NCI-H2171 (cell line): Measurements from ENCODE around the gene KDM4C.
"Not testable (repeated sequence)": the region's sequence is repeated elsewhere in the genome, so short reads cannot be mapped to it uniquely, and the experiment has no call there.

Experiments used
- DNase-seq: peaks from one replicate; lab custom pipeline; 2025; lab: John Stamatoyannopoulos, UW

KDM4C gene

DNA sequence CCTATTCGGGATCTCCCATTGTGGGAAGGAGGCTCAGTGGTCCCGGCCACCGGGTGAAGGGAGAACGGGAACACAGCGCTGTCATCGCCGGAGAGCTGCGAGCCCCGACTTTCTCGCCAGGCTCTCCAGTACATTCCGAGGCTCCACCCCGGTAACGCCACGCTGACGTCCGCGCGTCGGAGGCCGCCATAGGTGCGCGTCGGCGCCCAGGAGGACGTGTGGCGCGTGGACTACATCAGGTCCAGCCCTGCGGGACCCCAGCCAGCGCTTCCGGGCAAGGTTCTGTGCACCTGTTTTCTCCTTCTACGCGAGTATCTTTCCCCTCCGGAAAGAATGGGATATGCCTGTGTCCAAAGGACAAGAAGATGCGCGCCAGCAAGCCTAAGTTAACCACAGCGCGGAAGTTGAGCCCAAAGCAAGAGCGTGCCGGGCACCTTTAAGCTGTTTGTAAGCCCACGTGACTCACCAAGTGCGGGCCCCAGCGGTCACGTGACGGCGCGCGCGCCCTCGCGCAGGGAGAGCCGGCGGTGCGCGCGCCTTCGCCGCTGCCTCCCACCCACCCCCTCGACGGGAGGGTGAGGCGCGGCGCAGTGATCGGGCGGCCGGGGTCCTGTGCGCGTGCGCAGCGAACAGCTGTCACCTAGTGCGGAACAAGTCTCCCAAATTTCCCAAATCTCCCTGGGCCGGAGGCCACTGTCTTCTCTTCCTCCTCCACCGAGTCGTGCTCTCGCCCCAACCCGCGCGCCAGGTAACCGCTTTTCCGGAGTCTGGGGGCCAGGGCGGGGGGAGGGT, at the start of gene KDM4C:
TSS of gene KDM4C (plus strand) at position 518 of the 792 bp plus-strand sequence. CDS start 35,016 bp downstream, outside the sequence.
- peak; percentile 78 for DNase-seq

DNA sequence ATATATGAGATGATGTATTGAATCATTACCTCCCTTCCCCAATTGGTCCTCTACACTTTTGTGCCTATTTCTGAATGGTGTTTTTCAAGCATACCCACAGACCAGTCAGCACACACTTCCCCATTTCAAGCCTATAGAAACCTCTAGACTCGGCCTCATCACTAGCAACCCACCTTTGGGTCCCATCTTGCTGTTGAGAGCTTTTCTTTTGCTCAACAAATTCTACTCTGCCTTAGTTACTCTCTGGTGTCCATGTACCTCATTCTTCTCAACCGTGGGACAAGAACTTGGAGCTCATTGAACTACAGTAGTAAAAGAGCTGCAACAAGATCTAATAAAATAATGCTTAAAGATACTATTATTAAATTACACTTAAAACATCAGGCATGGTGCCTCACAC, 49.0 kb upstream of the KDM4C start:
- DNase-seq, result no peak

DNA sequence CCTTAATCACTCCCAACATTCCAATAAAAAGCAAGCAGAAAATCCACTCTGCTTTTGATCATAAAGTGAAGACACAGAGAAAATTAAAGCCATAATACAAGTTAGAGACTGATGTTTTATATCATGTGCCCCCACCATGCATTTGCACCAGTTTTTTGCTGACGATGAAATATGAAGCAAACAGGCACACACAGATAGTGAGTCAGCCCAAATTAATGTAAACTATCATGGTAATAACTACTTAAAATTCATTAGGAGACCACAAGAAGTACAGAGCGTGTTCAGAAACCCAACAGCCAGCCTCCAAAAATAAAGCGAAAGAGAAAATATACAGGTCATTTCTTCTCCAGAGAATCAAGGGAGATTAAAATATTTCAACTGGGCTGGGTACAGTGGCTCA, 46.4 kb upstream of the KDM4C start:
- no peak for DNase-seq

DNA sequence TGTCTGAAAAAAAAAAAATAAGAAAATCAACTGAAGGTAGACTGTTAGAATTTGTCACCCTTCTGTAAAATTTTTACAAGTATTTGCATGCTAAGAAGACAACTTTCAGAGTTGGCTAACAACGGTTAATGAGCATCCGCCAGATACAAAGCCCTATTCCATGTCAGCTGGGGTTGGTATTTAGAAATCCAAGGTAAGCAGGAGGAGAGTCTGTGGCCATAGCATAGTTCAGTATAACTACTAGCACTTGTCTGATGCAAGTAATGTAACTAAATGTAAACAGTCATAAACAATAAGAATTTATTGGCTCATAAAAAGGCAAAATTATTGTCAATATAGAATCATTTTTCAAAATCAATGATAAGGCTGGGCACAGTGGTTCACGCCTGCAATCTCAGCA, 45.7 kb upstream of the KDM4C start:
- no peak for DNase-seq

DNA sequence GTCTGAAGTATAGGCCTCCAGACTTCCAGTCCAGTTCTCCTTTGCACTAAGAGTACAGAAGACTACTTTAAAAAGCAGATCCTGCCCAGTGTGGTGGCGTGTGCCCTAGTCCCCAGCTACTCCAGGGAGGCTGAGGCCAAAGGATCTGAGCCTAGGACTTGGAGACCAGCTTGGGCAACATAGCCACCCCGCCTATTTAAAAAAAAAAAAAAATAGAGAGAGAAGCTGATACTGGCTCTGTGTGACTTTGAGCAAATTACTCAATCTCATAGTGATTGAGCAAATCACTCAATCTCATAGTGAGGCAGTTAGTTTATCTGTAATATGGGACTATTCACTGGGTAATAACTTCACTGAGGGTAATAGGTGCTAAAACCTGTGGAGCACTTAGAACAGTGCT, 43.6 kb upstream of the KDM4C start:
- DNase-seq, result no peak

DNA sequence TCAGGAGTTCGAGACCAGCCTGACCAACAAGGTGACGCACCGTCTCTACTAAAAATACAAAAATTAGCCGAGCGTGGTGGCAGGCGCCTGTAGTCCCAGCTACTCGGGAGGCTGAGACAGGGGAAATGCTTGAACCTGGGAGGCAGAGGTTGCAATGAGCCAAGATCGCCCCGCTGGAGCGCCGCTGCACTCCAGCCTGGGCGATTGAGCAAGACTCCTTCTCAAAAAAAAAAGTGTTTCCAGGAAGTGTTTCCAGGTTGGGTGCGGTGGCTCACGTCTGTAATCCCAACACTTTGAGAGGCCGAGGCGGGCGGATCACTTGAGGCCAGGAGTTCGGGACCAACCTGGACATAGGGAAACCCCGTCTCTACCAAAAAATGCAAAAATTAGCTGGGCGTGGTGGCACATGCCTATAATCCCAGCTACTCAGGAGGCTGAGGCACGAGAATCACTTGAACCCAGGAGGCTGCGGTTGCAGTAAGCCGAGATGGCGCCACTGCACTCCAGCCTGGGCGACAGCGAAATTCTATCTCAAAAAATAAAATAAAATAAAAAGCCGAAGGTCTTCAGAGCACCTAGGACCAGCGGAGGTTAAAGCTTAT, 42.5 kb upstream of the KDM4C start:
- DNase-seq, result not testable (repeated sequence)

DNA sequence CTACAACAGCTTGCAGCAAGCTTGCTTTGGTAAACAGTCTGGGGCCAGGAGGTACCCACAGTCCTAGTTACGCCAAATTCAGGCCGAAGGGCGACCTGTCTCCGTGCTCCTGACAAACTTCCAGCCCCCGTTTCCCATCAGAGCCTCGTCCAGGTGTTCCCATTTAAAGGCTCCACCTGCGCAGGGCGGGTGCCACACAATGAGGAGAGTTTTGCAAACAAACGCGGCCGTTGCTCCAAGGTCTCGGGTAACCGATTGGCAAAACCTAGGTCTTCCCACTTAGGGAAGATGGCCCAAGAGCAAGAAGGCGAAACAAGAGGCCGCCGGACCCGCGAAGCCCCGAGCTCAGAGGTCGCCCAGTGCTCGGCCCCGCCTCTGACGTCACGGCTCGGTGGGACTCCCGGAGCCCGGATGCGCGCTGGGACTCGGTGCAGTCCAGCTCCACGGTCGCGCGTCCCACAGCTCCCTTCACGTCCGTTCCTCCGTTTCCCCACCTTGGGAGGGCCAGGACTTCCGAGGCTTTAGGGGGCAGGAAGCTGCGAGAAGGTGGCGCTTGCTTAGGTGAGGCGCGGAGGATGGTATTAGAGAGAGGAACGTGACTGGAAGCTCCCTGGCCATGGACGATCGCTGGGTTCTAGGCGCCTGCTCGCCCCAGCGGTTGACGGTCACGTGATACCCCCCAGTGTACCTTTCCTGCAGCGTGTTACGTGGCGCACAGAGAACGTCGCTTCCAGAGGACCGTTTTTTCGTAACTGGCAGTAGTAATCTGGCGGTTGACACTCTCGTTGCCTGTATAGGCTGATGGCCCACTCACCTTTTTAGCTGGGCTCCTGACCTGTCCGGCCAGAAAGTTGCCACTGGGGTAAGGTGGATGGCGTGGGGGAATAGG, 41.8 kb upstream of the KDM4C start:
- DNase-seq, result peak; percentile 62

DNA sequence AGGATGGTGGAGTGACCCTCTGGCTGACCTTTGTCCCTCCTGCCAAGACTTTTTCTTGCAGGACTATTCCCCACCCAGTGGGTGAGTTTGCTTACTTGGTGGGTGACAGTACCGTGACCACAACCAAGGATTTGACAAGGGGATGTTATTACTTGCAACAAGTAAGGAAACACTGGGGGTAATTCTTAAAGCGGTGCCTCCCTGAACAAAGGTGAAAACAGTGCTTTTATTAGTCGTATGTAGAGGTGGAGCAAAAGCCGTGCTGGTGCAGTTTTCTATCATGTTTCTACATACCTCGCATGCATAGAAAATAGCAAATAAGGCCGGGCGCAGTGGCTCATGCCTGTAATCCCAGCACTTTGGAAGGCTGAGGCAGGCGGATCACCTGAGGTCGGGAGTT, 41.0 kb upstream of the KDM4C start:
- DNase-seq, result no peak

DNA sequence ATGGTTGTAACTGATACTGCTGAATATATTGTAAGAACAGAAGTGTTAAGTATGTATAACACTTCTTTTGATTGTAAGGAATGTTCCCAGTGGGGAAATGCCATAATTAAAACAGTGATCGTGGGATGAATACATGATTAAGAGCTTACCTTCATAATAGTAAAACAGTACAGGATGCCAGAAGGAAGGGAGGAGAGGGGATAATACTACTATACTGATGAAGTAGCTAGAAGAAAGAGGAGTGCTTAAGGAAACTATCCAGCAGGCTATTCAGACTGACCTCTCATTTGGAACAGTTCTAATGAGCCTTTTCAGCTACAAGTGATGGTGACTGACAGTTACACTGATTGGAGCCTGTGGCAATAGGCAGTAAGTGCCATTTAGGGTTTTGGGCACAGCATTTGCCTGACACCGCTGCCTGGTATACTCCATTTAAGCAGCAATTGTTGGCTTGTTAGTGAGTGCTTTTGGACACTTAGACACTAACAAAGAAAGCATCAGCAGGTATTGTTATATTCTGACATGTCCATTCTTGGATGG, 33.8 kb upstream of the KDM4C start:
- DNase-seq, result no peak

DNA sequence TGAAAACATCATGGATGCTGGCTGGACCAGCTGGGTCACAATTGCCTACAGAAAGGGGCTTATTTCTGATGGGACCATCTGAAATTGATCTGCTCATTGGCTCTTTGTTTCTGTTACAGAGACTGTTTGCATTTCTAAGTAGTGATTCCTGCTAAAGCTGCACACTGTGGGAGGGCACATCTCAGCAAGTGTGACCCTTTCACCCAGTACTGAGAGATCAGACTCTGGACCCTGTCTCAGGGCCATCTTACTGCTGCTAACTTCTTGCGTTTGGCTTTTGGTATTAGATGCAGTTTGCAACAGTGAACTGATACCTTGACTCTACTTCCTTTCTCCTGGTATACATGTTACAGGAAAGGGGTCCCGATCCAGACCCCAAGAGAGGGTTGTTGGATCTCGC, 24.5 kb upstream of the KDM4C start:
- DNase-seq, result no peak

DNA sequence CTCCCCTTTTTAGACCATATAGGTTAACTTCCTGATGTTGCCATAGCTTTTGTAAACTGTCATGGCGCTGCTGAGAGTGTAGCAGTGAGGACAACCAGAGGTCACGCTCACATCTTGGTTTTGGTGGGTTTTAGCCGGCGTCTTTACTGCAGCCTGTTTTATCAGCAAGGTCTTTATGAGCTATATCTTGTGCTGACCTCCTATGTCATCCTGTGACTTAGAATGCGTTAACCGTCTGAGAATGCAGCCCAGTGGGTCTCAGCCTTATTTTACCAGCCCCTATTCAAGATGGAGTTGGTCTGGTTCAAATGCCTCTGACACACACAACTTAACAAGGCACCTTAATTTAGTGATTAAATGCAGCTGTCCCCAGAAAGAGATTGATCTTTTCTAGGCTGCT, 23.9 kb upstream of the KDM4C start:
- DNase-seq, result no peak

DNA sequence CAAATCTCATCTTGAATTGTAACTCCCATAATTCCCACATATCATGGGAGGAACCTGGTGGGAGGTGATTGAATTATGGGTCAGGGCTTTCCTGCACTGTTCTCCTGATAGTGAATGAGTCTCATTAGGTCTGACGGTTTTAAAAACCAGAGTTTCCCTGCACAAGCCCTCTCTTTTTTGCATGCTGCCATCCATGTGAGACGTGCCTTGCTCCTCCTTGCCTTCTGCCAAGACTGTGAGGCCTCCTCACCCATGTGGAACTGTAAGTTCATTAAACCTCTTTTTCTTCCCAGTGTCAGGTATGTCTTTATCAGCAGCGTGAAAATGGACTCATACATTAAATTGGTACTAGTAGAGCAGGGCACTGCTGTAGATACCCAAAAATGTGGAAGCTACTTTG, 22.4 kb upstream of the KDM4C start:
- no peak for DNase-seq

DNA sequence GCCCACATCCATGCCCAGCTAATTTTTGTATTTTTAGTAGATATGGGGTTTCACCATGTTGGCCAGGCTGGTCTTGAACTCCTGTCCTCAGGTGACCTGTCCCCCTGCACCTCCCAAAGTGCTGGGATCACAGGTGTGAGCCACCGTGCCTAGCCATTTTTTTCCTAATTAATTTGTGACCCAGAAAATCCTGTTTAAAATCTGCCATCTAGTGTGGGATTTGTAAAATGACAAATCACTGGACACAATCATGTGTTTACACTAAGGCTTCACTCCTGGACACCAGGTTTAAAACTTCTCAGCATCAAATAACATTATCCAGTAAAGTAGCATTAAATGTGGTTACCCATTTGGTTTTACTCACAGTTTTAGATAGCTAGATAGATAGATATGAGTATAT, 18.6 kb upstream of the KDM4C start:
- no peak for DNase-seq

DNA sequence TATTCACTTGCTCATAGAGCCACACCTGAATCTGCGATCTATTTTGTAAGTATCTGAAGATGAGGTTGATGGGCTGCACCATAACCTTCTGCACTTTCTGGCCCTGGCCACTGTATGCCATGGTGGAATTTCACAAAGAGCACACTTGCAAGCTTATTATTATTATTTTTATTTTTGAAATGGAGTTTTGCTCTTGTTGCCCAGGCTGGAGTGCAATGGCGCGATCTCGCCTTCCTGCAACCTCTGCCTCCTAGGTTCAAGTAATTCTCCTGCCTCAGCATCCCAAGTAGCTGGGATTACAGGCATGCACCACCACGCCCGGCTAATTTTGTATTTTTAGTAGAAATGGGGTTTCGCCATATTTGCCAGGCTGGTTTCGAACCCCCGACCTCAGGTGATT, 8.9 kb upstream of the KDM4C start:
- not testable (repeated sequence) for DNase-seq

DNA sequence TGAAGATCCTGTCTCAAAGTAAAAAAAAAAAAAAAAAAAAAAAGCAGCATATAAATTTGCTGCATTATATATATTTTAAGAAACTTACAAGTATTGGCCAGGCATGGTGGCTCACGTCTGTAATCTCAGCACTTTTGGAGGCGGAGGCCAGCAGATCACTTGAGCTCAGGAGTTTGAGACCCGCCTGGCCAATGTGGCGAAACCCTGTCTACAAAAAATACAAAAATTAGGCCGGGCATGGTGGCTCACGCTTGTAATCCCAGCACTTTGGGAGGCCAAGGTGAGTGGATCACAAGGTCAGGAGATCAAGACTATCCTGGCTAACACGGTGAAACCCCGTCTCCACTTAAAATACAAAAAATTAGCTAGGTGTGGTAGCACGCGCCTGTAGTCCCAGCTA, 2.9 kb upstream of the KDM4C start:
- not testable (repeated sequence) for DNase-seq

DNA sequence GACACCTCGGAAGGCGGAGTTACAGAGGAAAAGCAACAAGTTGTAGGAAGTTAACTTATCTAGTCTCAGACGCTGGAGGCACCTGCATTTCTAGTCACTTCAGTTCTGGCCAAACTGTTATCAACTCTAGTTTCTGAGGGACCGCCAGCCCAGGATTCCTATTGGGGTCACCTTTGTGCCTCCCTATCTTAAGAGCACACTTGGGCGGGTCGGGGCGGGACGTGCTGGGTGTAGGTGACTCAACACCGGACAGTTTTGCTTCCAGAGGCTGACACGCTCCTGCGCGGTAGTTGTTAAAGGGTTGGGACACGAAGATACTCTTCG, 679 bp upstream of the KDM4C start:
- DNase-seq, result no peak

DNA sequence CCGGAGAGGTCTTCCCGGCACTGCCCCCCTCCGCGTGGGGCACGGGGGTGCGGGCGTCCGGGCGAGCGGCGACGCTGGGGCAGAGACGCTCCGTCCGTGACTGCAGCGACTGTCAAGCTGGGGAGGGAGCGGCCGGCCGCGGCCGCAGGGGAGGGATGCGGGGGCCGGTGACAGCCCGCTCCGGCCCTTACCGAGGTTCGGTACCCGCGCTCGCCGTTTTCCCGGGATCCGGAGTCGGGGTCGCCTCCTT, 400 bp downstream of the KDM4C start:
- no peak for DNase-seq

DNA sequence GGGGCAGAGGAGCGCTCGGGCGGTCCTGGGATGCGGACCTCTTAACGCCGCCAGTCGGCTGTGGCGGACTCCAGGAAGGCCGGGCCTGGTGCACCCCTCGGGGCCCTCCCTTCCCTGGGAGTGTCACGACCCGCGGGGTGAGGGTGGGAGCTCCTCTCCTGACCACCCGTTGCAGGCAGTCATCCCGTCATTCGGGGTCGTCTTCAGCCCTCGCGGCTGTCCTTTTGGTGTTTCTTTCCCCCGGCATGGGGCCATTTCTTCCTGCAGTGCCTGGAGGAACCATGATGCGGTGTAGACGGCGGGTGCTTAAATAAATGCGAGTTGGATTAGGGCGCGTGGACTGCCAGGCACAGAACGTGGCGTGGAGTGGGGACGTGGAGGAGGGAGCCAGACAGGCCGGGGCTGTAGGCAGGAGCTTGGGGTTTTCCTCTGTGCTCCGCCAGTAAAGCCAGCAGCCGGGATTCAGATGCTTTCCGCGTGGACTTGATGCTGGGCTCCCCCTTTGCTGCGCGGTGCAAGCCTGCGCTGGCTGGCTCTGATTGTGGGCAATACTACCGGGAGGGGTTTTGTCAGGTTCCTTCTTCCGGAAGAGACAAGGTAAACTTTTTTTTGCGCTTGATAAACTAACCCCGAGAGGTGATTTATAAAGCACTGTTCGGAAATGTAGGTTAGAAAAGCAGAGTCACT, 868 bp downstream of the KDM4C start:
- DNase-seq, result no peak

DNA sequence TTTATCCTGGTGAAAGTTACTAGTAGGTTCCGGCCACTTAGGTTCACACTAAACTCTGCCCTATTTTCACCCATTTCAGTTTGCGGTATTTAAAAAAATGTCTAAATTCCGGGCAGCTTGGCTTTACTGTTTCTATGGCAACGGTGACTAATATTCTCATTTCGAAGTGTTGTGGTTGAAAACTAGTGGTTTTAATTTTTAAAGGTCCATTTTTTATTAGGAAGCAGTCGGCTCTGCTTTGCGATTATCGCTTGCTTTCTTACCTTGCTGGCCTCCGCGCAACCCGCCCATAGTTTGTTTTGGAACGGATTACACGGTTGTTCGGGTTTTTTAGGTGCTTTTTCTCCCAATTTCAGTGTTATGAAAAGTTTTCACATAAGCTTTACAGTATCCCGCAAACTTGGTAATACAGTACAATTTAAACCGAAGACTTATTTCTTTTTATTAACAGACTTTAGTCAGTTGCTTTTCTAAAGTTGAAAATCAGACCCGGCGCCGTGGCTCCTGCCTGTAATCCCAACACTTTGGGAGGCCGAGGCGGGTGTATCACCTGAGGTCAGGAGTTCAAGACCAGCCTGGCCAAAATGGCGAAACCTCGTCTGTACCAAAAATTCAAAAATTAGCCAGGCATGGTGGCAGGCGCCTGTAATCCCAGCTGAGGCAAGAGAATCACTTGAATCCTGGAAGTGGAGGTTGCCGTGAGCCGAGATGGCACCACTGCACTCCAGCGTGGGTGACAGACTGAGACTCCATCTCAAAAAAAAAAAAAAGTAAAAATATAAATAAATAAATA, 1.6 kb downstream of the KDM4C start:
- no peak for DNase-seq

DNA sequence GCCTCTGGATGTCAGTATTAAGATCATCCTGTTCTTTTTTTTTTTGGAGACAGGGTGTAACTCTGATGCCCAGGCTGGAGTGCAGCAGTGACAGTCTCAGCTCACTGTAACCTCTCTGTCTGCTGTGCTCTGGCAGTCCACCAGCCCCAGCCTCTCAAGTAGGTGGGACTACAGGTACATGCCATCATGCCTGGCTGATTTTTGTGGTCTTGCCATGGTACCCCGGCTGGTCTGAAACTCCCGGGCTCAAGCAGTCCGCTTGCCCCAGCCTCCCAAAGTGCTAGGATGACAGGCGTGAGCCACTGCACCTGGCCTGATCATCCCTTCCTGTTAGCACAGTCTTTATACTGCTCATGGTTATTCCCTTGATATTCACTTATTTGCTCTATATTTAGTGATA, 3.5 kb downstream of the KDM4C start:
- DNase-seq, result no peak

DNA sequence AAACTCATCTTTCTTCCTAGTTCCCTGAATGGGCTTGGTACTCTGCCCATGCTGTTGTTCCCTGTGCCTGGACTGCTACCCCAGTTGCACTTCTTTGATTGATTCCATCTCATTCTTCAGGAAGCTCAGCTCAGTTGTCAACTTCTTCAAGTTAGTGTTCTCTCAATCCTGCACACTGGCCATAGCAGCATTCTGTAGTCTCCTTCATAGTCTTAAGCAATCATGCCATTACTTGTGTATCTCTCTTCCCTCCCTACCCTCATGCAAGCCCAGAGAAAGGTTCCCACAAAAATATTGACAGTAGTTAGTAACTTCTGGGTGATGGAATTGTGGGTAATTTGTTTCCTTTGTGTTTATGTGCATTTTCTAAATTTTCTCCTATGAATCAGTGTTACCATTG, 5.5 kb downstream of the KDM4C start:
- no peak for DNase-seq

DNA sequence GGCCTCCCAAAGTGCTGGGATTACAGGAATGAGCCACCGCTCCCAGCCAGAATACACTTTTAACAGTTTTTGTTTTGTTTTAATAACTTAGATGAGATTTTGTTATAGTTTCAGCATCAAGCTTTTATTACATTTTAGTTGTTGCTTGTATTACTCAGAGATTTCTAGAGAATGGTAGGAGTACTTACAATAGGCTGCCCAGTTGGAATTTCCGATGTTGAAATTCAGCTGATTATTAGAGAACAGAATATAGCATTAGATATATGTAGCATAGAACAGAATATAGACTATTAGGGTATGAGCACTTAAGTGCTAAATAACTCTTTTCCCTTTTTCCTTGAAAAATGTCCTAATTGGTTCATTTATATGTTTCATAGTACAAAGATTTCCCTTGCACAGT, 6.2 kb downstream of the KDM4C start:
- DNase-seq, result no peak
